Caco-2 (cell line): Measurements from ENCODE around the gene RYR1. TPM values are rescaled to one million over a fixed set of nuclear protein-coding genes. Genes with fewer than 3 reads are reported as not detected.
A peak's percentile ranks its signal among the peaks of the same experiment; 100 is the strongest.

ENCODE experiments used
- BruUV-seq: library from RNA; stranded (reverse); fragments of 400-500 nt; replicated peaks from 2 replicates; lab custom pipeline; 2021; lab: Mats Ljungman, UMichigan
- CTCF ChIA-PET: fragments of 300-600 bp; sonication (Branson Sonifier 250); formaldehyde crosslinking; loops from one replicate; lab custom pipeline; 2022; ENCODE audit warnings: antibody characterized with exemption; lab: Charles Lee
- POLR2A ChIA-PET: fragments of 300-600 bp; sonication (Branson Sonifier 250); formaldehyde crosslinking; loops from one replicate; lab custom pipeline; 2022; ENCODE audit warnings: antibody characterized with exemption; lab: Charles Lee
- DNase-seq, 2 experiments: peaks; one replicate each; pipeline versions ENCODE4 v3.0.0 to v3.0.0-alpha.2; 2020 to 2022
- H3K27me3 ChIP-seq: replicated peaks from 2 replicates; pipeline ENCODE4 v1.6.0; 2011; ENCODE audit warnings: low read length; ENCODE audit not compliant: control insufficient read depth, insufficient read depth
- H3K36me3 ChIP-seq: 2 replicates; pipeline ENCODE4 v1.5.1; 2011; ENCODE audit warnings: low read length; ENCODE audit not compliant: control insufficient read depth, insufficient read depth
- H3K4me1 ChIP-seq: fragments of 250-450 bp; sonication (Bioruptor Pico); 2 replicates; pipeline ENCODE4 v1.5.1; 2020; ENCODE audit warnings: mild to moderate bottlenecking
- H3K4me3 ChIP-seq: 2 replicates; pipeline ENCODE4 v1.5.1; 2011; ENCODE audit warnings: low read depth, mild to moderate bottlenecking, control low read depth, low read length
- H3K9me3 ChIP-seq: fragments of 250-450 bp; sonication (Bioruptor Pico); 2 replicates; pipeline ENCODE4 v1.5.1; 2020; ENCODE audit warnings: mild to moderate bottlenecking, moderate library complexity
- H3K27ac Mint-ChIP-seq: one replicate; pipeline ENCODE4 v1.8.0; 2022; ENCODE audit warnings: mixed read lengths; ENCODE audit not compliant: unreplicated experiment
- H3K27me3 Mint-ChIP-seq: one replicate; pipeline ENCODE4 v1.8.0; 2022; ENCODE audit warnings: mixed read lengths; ENCODE audit not compliant: insufficient read depth, unreplicated experiment
- H3K36me3 Mint-ChIP-seq: one replicate; pipeline ENCODE4 v1.8.0; 2022; ENCODE audit warnings: mild to moderate bottlenecking, mixed read lengths; ENCODE audit not compliant: insufficient read depth, unreplicated experiment
- H3K4me1 Mint-ChIP-seq: one replicate; pipeline ENCODE4 v1.8.0; 2022; ENCODE audit warnings: low read depth, mixed read lengths; ENCODE audit not compliant: unreplicated experiment
- H3K4me3 Mint-ChIP-seq: one replicate; pipeline ENCODE4 v1.8.0; 2022; ENCODE audit warnings: mild to moderate bottlenecking, moderate library complexity, mixed read lengths; ENCODE audit not compliant: unreplicated experiment
- H3K9me3 Mint-ChIP-seq: one replicate; pipeline ENCODE4 v1.8.0; 2022; ENCODE audit warnings: mixed read lengths; ENCODE audit not compliant: unreplicated experiment
- CTCF ChIP-seq, 2 experiments: fragments of 200-600 bp in 1 of 2; IDR thresholded peaks; 1 replicate in 1 of 2; 2 replicates in 1 of 2; pipeline versions ENCODE4 v1.5.1 to v1.8.0; 2011 to 2022; ENCODE audit warnings: antibody characterized with exemption in 1 of 2, control low read depth in 1 of 2, inconsistent platforms in 1 of 2, low read depth in 1 of 2, low read length in 1 of 2, mild to moderate bottlenecking in 1 of 2, moderate library complexity in 1 of 2; ENCODE audit not compliant: insufficient read depth in 1 of 2, severe bottlenecking in 1 of 2, unreplicated experiment in 1 of 2
- intact Hi-C: fragments of 100-400 bp; cut with micrococcal nuclease; formaldehyde crosslinking; loops from one replicate; pipeline ENCODE4 v1.10.0; 2022; ENCODE audit not compliant: unreplicated experiment
- total RNA-seq: library from RNA; stranded (reverse); gene quantifications from 2 replicates; pipeline ENCODE4 v1.2.3, GENCODE V29; 2022

RYR1 gene
- total RNA-seq, 1 experiment from 2014 or later: 5.6 TPM

- peaks cover 10% of the 10 kb centered on the region for H3K27me3 Mint-ChIP-seq
- no peaks in the 10 kb centered on the region for H3K9me3 ChIP-seq
- H3K36me3 Mint-ChIP-seq: no peaks in the 10 kb centered on the region
- ChIA-PET CTCF (no interaction called here), POLR2A (no interaction called here)
- peaks cover 7% of the 10 kb centered on the region for H3K4me1 Mint-ChIP-seq
- no peak overlapping the region for H3K27ac Mint-ChIP-seq
- H3K9me3 Mint-ChIP-seq: no peaks in the 10 kb centered on the region
- H3K36me3 ChIP-seq: no peaks in the 10 kb centered on the region
- no peaks in the 10 kb centered on the region for H3K27me3 ChIP-seq
- intact Hi-C loops: no loop called here
- DNase-seq: no peak
- H3K4me3 Mint-ChIP-seq: no peak overlapping the region
- no peaks in the 10 kb centered on the region for H3K4me1 ChIP-seq
- TF ChIP-seq CTCF (IDR thresholded peaks at IDR 0.05; ENCODE audit: insufficient read depth in 1 of 2, low read depth in 1 of 2, low read length in 1 of 2, severe bottlenecking in 1 of 2, unreplicated experiment in 1 of 2): no peak
- BruUV-seq: no TSS peak
- no peak overlapping the region for H3K4me3 ChIP-seq
These were observed 3.7 kb upstream of the RYR1 start for GRCh38 chr19:38429811-38430156.

GRCh38 chr19:38430931-38431330 lies 2.6 kb upstream of the RYR1 start:
- Histone ChIP-seq H3K9me3 (no peaks in the 10 kb centered on the region), H3K27me3 (no peaks in the 10 kb centered on the region), H3K36me3 (no peaks in the 10 kb centered on the region), H3K4me3 (no peak overlapping the region), H3K4me1 (no peaks in the 10 kb centered on the region)
- no peak for TF ChIP-seq CTCF (IDR thresholded peaks at IDR 0.05; ENCODE audit: insufficient read depth in 1 of 2, low read depth in 1 of 2, low read length in 1 of 2, severe bottlenecking in 1 of 2, unreplicated experiment in 1 of 2)
- intact Hi-C loops: no loop called here
- no TSS peak for BruUV-seq
- no peak overlapping the region for H3K27ac Mint-ChIP-seq
- CTCF ChIA-PET: no interaction called here
- H3K4me3 Mint-ChIP-seq: no peak overlapping the region
- POLR2A ChIA-PET: no interaction called here
- H3K36me3 Mint-ChIP-seq: no peaks in the 10 kb centered on the region
- no peaks in the 10 kb centered on the region for H3K9me3 Mint-ChIP-seq
- H3K27me3 Mint-ChIP-seq: peaks cover 10% of the 10 kb centered on the region
- peaks cover 7% of the 10 kb centered on the region for H3K4me1 Mint-ChIP-seq
- no peak for DNase-seq

DNA sequence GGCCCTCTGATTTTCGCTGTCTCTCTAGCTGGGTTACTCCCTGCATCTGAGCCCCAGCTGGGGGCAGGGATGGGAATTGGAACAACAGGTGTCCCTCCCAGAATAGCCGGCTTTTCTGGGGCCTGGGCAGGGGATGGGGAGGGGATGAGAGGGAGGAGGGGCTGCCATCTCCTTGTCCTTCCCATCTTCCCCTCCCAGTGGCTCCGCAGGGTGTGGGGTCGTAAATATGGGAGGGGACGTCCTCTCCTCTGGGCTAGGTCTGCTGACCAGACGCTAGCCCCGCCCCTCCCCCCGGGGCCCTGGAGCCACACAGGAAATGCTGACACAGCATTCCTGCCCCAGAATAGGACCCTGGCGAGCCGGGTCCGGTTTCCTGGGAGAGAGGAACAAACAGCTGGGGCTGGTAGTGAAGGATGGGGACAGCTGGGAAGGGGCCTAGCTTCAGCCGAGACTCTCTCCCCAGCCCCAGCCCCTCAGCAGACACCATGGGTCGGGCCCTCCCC lies 1.1 kb downstream of the RYR1 start:
- no peaks in the 10 kb centered on the region for H3K27me3 ChIP-seq
- intact Hi-C loops: no loop called here
- H3K9me3 ChIP-seq: no peaks in the 10 kb centered on the region
- H3K4me1 ChIP-seq: no peaks in the 10 kb centered on the region
- CTCF ChIA-PET: no interaction called here
- Mint-ChIP-seq H3K27ac (no peak overlapping the region), H3K27me3 (peaks cover 3% of the 10 kb centered on the region), H3K4me3 (no peak overlapping the region), H3K9me3 (no peaks in the 10 kb centered on the region), H3K4me1 (peaks cover 7% of the 10 kb centered on the region), H3K36me3 (no peaks in the 10 kb centered on the region)
- DNase-seq: peak in 1 of 2 experiments; percentile 18
- no peak overlapping the region for H3K4me3 ChIP-seq
- no peak for TF ChIP-seq CTCF (IDR thresholded peaks at IDR 0.05; ENCODE audit: insufficient read depth in 1 of 2, low read depth in 1 of 2, low read length in 1 of 2, severe bottlenecking in 1 of 2, unreplicated experiment in 1 of 2)
- BruUV-seq: no TSS peak
- no peaks in the 10 kb centered on the region for H3K36me3 ChIP-seq
- POLR2A ChIA-PET: no interaction called here
